ENCODE data around the gene KCTD14.
A peak's percentile ranks its signal among the peaks of the same experiment; 100 is the strongest.
"Not testable (repeated sequence)": the region's sequence is repeated elsewhere in the genome, so short reads cannot be mapped to it uniquely, and the experiment has no call there.

The KCTD14 gene

DNA sequence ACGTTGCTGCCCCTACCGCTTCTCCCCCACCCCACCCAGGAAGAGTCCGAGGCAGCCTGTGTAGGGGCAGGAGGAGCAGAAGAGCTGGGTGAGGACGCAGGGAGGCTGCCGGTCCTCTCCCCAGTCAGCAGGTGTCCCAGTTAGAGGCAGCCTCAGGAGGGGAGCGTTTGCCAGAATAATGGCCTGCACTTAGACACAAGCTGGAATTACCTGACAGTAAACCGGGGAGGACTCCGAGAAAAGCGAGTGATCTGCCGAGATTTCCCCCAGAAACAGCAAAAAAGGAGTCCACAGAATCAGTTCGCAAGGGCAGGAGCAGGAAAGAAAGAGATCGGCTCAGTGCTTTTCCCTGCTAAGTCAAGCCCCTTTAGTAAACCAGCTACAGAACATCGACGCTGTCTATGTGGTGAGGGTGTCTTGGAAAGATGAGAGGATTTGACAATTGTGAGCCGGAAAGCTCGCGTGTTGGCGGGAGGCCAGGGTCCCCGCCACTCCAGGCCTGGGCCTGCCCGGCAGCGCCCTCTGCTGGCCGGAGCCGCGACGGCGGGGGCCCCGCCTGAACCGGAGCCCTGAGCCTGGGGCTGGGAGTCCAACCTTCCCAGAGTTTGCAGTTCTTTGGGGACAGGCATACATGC, 22.9 kb upstream of the KCTD14 start:
- DNase-seq: peak; percentile 42

DNA sequence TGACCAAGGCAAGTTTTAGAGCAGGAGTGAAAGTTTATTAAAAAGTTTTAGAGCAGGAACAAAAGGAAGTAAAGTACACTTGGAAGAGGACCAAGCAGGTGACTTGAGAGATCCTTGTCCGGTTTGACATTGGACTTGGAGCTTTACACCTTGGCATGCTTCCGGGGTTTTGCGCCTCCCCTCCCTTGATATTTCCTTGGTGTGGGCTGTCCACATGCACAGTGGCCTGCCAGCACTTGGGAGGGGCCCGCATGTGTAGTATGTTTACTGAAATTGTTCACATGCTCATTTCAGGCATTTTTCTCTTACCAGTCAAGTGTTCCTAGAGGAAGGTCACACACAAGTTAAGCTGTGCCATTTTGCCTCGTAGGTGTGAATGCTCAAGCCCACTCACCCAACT, 21.6 kb upstream of the KCTD14 start:
- no peak for DNase-seq

DNA sequence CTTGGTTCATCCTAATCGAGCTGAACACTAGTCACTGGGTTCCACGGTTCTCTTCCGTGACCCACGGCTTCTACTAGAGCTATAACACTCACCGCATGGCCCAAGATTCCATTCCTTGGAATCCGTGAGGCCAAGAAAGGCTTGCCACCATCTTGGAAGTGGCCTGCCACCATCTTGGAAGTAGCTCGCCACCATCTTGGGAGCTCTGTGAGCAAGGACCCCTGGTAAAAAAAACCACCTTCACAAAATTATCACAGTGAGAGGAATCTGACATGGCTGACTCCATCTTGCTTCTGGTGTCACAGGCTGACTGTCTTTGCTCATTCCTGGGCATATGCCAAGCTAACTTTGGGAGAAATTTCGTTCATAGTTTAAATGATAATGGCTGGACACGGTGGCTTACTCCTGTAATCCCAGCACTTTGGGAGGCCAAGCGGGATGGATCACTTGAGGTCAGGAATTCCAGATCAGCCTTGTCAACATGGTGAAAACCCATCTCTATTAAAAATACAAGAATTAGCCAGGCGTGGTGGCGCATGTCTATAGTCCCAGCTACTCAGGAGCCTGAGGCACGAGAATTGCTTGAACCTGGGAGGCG, 18.9 kb upstream of the KCTD14 start:
- DNase-seq: no peak

DNA sequence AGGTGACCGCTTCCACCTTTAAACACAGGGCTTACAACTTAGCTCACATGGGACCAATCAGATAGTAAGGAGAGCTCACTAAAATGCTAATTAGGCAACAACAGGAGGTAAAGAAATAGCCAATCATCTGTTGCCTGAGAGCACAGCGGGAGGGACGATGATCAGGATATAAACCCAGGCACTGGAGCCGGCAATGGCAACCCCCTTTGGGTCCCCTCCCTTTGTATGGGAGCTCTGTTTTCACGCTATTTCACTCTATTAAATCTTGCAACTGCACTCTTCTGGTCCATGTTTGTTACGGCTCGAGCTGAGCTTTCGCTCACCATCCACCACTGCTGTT, 18.3 kb upstream of the KCTD14 start:
- DNase-seq: not testable (repeated sequence)

DNA sequence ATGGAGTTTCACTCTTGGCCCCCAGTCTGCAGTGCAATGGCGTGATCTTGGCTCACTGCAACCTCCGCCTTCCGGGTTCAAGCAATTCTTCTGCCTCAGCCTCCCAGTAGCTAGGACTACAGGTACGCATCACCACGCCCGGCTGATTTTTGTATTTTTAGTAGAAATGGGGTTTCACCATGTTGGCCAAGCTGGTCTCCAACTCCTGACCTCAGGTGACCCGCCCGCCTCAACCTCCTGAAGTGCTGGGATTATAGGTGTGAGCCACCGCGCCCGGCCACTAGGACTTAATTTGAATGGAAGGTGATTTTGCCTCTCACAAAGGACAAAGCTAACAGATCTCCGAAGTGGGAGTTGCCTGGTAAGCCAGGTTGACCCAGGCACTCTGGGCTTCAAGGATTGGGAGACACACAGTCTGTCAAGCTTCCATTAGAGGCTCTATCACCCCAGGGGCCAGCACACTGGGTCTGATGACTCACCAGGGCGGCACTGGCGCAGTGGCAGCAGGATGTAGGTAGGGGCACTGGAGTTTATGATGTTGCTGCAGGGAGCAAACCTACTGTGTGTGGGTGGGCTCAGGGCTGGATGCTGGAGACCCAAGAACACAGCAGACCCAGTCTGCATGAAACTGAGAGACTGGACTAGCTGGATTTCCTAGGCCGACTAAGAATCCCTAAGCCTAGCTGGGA, 17.8 kb upstream of the KCTD14 start:
- no peak for DNase-seq

DNA sequence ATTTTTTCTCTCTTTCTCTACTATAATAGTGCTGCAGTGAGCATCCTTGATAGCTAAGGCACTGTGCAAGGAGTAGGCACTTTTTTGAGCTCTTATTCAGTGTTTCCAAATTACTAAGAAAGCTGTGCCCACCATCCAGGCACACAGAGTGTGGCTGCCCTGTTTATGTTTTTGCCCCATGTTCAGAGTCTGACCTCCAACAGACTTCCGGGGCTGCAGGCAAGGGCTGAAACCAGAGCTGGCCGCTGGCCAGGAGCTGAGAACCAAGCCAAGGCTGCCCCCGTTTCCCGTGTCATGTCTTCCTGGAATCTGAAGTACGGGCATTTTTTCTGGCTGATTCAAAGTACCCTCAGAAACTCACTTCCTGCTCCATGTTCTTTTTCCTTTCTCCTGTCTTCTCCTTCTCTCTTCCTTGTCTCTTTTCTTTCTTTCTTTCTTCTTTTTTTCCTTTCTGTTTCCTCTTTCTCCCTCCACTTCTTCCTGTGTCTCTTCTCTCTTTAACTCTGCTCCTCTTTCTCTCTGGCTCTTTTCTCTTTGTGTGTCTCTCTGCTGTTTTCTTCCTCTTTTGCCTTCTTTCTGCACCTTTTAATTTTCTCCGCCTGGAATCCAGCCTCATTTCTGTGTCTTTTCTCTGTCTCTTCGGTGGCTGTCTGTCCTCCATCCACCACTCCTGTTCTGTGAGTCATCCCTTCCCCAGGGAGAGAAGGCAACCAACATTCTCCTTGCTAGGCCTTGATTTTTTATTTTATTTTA, 17.0 kb upstream of the KCTD14 start:
- peak; percentile 3 for DNase-seq

DNA sequence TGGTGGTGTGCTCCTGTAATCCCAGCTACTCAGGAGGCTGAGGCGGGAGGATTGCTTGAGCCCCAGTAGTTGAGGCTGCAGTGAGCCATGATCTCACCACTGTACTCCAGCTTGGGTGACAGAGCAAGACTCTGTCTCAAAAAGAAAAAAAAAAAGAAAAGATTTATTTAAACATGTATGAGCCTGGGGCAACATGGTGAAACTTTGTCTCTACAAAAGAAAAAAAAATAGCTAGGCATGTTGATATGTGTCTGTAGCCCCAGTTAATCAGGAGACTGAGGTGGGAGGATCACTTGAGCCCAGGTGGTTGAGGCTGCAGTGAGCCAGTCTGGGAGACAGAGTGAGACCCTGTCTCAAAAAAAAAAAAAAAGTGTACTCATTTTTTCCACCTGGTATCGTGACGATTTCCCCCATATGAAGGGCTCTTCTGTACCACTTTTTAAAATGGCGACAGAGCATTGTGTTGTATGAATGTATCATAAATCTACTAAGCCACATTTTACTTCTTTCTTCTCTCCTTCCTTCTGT, 16.4 kb upstream of the KCTD14 start:
- no peak for DNase-seq

DNA sequence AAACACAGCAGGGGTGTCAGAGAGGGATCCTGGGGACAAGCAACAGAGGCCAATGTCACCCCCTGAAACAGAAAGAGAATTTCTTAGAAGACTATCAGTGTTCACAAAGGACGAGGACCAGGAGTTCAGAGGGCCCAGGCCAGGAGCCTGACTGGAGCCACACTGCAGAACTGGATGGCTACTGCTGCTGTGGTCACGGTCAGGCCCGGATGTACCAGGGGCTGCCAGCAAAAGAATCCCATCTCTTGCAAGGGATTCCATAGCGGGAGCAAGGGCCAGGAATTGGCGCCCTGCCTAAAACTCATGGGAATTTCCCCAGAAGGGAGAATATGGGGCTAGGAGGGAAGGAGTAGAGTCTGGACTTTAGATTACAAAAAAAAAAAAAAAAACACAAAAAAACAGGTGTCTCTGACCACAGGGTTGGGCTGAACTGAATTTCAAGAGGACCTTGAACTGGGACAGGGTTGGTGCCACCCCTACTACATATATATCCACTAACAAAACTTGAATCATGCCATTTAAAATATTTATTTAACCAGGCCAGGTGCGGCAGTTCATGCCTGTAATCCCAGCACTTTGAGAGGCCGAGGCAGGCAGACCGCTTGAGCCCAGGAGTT, 15.7 kb upstream of the KCTD14 start:
- no peak for DNase-seq

DNA sequence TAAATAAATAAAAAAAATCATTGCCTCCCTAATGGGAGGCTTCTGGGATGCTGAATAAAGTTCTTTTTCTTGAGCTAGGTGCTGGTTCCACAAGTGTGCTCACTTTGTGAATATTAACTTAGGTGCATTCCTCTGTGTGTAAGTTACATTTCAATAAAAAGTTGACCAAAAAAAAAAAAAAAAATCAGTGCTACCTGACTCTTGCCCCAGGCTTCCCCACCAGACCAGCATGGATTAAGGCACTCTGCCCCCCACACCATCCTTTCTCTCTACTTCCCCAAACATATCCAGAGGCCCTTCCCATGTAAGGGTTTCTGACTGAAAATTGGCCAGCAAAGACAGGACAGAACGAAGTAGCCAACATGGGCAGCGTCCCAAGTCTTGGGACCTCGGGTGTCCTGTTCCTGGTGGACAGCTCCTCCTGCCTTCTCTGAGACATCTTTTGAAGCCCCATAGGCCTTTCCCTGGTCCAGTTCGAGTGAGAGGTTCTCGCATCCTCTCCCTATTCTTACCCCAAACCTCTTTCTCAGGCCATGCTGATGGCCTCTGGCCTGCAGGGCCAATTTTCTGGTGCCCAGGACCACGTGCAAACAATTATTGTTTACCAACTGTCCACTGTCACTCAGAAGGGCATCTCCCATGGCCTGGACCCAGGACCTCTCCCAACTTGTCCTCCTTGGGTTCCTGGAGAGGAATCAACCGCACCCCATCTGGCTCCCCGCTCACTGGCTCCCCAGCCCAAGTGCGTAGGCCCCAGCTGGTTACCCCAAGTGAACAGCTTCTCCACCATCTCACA, 14.9 kb upstream of the KCTD14 start:
- DNase-seq: no peak

DNA sequence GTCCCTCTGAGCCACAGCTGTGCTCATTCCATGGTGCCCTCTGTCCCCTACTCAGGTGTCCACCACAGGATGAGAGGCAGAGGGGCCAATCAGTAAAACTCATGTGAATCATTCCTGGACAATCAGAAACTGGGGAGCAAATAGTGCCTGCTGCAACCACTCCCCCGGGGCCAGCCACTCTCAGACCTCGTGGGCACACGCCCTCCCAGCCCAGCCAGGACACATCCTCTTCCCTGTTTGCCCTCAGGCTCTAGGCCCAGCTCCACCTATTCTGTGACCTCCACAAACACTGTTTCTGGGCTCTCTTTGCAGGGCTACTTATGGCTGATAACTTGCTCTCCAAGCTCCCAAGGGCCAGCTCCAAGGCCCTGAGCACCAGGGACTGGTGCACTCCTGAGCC, 14.0 kb upstream of the KCTD14 start:
- no peak for DNase-seq

DNA sequence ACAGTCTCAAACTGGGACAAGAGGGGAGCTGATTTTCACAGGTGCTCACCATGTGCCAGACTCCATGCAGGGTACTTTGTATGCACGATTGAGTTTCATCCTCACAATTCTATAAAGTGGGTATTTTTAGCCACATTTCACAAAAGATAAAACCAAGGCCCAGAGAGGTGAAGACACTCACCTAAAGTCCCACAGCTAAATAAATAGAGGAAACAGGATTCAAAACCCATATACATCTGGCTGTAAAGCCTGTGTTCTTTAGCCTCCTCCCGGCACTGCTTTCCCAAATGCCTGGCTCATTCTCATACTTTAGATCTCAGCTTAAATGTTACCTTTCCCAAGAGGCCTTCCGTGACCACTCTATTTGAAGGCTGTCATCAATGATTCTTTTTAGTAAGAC, 13.2 kb upstream of the KCTD14 start:
- no peak for DNase-seq

DNA sequence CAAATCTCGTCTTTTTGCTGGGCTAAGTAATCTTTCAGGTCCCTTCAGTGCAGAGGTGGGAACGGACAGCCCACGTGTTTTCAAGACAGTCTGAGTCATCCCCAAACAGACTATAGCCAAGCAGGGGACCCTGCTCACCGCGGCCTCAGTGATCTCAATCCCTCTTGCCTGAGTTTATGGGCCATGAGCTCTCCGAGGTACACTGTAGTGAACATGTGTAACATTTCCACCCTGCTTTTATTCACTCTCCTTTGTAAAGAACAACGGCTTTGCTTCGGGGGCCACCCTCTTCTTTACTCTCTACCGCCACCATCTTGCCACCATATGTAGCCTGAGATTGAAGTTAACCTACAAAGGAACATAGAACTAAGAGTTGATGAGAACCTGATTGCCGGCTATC, 11.5 kb upstream of the KCTD14 start:
- DNase-seq: no peak

DNA sequence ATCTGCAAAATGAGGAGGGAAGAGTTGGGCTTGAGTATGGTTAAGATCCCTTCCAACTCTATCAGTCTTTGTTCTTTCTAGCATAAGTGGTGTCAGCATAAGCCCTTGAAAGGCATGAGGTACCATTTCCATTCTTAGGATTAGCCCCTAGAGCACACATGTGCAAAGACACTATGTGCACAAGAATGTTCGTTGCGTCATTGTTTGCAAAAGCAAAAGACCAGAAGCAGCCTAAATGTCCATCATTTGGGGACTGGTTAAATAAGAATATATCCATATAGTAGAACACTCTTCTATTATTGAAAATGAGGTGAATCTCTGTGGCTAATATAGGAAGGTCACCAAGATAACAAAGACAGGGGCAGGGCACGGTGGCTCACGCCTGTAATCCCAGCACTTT, 10.0 kb upstream of the KCTD14 start:
- DNase-seq: no peak

DNA sequence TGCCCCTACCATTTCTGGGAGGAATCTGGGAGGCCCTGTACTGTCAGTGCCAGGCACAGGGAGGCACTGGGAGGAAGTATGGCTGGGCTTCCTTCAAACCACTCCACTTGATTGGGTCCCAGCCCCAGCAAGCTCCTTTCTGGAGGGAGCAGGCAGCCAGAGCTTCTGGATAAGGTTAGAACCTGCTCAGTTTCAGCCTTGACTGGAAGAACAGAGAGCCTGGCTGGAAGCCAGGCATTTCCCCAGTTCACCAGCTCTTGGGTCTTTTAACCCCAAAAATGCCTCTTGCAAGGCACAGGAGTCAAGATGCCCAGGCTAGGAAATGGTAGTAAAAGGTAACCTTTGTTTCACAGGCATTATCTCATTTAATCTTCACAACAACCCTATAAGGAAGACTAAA, 9.0 kb upstream of the KCTD14 start:
- DNase-seq: no peak

DNA sequence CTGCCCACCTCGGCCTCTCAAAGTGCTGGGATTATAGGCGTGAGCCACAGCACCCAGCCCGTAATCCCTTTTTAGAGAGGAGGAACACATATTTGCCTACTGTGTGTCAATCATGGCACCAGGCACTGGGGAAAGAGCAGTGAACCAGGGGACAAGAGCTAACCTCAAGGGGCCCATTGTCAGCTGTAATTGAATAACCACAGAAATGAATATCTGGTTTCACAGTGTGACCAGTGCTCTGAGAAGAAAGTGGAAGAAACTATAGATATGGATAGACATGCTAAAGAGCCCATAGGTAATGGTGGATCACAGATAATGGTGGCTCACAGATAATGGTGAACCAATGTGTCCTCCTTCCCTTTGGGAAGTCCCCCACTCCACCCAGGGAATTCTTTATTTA, 8.6 kb upstream of the KCTD14 start:
- no peak for DNase-seq

DNA sequence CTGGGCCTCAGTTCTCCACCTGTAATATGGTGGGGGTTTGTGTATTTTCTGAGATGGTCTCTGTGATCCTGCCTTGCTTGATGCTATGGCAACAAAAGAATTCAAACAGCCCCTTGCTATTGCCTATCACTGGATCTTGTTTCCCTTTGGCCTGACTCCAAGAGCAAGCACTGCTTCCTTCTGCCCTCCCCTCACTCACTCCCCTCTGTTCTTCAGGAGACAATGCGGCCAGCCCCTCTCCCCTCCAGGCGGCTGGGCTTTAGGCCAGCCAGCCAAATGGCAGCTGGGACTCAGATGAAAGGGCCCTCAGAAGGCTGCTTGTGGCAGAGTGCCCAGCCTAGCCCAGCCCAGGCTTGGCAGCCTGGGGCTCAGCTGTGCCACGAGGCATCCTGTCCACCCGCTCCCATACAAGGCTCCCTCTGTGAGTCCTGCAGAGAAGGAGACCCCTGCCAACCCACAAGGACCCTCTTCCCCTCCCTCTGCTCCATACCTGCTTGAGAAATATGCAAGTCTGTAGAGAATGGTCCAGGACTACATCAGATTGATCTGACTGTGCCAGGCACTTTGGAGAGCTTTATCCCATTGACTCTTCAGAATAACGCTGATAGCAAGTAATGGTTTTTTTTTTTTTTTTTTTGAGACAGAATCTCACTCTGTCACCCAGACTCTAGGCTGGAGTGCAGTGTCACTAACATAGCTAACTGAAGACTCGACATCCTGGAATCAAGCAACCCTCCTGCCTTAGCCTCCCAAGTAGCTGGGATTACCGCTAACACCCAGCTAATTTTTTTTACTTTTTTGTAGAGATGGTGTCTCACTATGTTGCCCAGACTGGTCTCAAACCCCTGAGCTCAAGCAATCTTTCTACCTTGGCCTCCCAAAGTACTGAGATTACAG, 7.6 kb upstream of the KCTD14 start:
- DNase-seq: no peak

DNA sequence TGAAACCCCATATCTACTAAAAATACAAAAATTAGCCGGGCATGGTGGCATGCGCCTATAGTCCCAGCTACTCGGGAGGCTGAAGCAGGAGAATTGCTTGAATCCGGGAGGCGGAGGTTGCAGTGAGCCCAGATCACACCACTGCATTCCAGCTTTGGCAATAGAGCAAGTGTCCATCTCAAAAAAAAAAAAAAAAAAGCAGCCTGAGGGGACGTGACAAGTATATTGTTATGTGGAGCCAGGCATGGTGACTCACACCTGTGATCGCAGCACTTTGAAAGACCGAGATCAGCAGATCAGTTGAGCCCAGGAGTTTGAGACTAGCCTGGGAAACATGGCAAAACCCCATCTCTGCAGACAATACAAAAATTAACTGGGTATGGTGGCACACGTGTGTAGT, 5.3 kb upstream of the KCTD14 start:
- not testable (repeated sequence) for DNase-seq

DNA sequence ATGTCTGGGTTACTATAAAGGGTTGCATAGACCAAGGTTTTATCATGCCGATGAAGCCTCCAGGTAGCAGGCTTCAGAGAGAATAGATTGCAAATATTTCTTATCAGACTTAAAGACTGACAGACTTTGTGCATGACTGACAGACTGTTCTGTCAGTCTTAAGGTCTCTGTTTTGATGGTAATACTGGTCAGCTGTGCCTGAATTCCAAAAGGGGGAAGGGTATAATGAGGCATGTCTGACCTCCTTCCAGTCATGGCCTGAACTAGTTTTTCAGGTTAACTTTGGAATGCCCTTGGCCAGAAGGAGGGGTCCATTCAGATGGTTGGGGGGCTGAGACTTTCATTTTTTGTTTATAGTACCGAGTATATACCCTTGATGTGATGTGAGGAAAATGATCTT, 4.7 kb upstream of the KCTD14 start:
- DNase-seq: no peak

DNA sequence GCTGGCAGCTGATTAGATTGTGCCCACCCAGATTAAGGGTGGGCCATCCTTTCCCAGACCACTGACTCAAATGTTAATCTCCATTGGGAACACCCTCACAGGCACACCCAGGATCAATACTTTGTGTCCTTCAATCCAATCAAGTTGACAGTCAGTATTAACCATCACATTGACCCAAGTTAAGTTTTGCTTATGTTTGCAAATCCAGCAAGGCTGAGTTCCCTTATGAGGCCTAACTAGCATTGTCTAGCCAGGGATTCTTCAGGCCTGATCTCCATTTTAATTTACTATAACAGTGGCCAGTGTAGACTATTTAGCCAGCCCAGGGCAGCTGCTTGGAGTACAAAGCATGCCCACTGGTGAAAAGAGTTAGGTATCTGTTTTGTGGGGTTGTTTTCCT, 2.3 kb upstream of the KCTD14 start:
- DNase-seq: no peak

DNA sequence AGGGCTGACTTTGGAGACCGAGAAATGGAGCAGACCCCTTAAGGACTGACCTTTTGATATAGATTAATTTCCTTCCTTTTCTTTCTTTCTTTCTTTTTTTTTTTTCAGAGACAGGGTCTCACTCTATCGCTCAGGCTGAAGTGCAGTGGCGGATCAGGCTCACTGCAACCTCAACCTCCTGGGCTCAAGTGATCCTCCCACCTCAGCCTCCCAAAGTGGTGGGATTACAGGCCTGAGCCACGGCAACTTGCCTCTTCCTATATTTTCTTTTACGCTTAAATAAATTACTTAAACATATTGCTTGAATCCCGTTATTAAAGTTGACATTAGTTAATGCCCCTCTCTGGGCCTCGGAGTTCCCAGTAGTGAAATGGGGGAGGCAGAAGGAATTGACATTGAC, 350 bp upstream of the KCTD14 start:
- DNase-seq: no peak

DNA sequence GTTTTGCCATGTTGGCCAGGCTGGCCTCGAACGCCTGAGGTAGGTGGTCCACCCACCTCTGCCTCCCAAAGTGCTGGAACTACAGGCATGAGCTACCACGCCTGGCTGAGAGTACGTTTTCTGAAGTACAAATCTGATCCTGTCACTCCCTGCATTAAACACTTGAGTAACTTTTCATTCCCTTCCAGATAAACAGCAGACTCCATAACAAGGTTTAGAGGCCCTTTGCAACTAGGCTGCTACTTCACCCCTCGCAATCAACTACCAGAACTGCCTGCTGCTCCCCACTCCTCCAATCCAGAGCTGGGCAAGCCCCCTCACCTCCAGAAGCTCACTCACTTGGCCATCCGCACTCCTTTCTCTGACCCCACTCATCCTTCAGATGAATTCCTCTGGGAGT, 1.5 kb downstream of the KCTD14 start:
- no peak for DNase-seq
